Left lung (tissue), 10 donors: ENCODE data around the gene DOCK3. TPM values are rescaled to one million over a fixed set of nuclear protein-coding genes. Genes with fewer than 3 reads are reported as not detected.
"Not testable (repeated sequence)": the region's sequence is repeated elsewhere in the genome, so short reads cannot be mapped to it uniquely, and the experiment has no call there.

Experiments
- ATAC-seq: fragments of 200-7000 bp; cut with Tn5 transposase; one replicate; pipeline ENCODE4 v1.9.1; 2020; ENCODE audit warnings: moderate library complexity
- DNase-seq, 4 donors: peaks; one replicate each; pipeline ENCODE4 v3.0.0-alpha.2; 2013 to 2020
- H3K27ac ChIP-seq, 2 donors: fragments of 200-600 bp; sonication (generic) in 1 of 2; one replicate each; pipeline versions ENCODE4 v1.5.0 to v1.8.0; 2020 to 2021
- H3K27me3 ChIP-seq, 2 donors: fragments of 200-600 bp; sonication (generic) in 1 of 2; one replicate each; pipeline versions ENCODE4 v1.5.0 to v1.8.0; 2020 to 2021
- H3K36me3 ChIP-seq, 2 donors: fragments of 200-600 bp; sonication (generic) in 1 of 2; one replicate each; pipeline versions ENCODE4 v1.5.0 to v1.8.0; 2020 to 2021
- H3K4me1 ChIP-seq, 2 donors: fragments of 200-600 bp; one replicate each; pipeline ENCODE4 v1.8.0; 2021
- H3K4me3 ChIP-seq, 2 donors: fragments of 200-600 bp; sonication (generic) in 1 of 2; one replicate each; pipeline versions ENCODE4 v1.5.0 to v1.8.0; 2020 to 2021; ENCODE audit warnings: mild to moderate bottlenecking in 1 of 2
- H3K9me3 ChIP-seq, 2 donors: fragments of 200-600 bp; sonication (generic) in 1 of 2; one replicate each; pipeline versions ENCODE4 v1.5.0 to v1.8.0; 2020 to 2021
- intact Hi-C, 2 donors: fragments of 100-400 bp; cut with DNase I; formaldehyde crosslinking; loops; one replicate each; pipeline versions ENCODE4 v1.11.2 to v1.14.2; 2022
- polyA plus RNA-seq, 6 donors: library from polyadenylated mRNA; unstranded; fragments of 120-200 nt; gene quantifications; one replicate each; pipeline ENCODE4 v1.2.1, GENCODE V29; 2013; ENCODE audit not compliant: insufficient read length in 6 of 6
- total RNA-seq, 2 donors: library from RNA; stranded (reverse); fragmentation: NEBNext Ultra II Directional; extraction: Animal tissue kit (Norgen Biotek cat#: 25700); gene quantifications; one replicate each; pipeline ENCODE4 v1.2.1, GENCODE V29; 2021
- TF ChIP-seq, protein P1 (sequence below), 2 donors: fragments of 200-600 bp; sonication (generic) in 1 of 2; IDR thresholded peaks; one replicate each; pipeline versions ENCODE4 v1.5.0 to v1.8.0; 2021; ENCODE audit warnings: antibody characterized with exemption in 2 of 2
- donor health status: DM: no; HTN: yes; CAD: no.
- donor health status: DM: no; HTN: no; CAD: no.

The DOCK3 gene
- total and polyA plus RNA-seq, 8 donors, result 0.34 to 2.2 (median 1.8) TPM

- TF ChIP-seq, protein P1, sequence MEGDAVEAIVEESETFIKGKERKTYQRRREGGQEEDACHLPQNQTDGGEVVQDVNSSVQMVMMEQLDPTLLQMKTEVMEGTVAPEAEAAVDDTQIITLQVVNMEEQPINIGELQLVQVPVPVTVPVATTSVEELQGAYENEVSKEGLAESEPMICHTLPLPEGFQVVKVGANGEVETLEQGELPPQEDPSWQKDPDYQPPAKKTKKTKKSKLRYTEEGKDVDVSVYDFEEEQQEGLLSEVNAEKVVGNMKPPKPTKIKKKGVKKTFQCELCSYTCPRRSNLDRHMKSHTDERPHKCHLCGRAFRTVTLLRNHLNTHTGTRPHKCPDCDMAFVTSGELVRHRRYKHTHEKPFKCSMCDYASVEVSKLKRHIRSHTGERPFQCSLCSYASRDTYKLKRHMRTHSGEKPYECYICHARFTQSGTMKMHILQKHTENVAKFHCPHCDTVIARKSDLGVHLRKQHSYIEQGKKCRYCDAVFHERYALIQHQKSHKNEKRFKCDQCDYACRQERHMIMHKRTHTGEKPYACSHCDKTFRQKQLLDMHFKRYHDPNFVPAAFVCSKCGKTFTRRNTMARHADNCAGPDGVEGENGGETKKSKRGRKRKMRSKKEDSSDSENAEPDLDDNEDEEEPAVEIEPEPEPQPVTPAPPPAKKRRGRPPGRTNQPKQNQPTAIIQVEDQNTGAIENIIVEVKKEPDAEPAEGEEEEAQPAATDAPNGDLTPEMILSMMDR (IDR thresholded peaks at IDR 0.05), result no peak
- Histone ChIP-seq H3K9me3 (peaks cover 0 to 15% of the 10 kb centered on the region in 2 donors), H3K4me1 (no peaks in the 10 kb centered on the region), H3K4me3 (no peak overlapping the region), H3K27ac (no peak overlapping the region), H3K36me3 (no peaks in the 10 kb centered on the region), H3K27me3 (no peaks in the 10 kb centered on the region)
- ATAC-seq (no peak), DNase-seq (no peak)
- intact Hi-C loops, result no loop called here
These were observed 173.6 kb downstream of the DOCK3 start for GRCh38 chr3:50848308-50848707.

GRCh38 chr3:50850639-50851511, 176.1 kb downstream of the DOCK3 start:
- DNase-seq, result peak in 1 of 4 donors; percentile 21
- intact Hi-C loops, result no loop called here
- ATAC-seq, result no peak
- Histone ChIP-seq H3K27me3 (no peaks in the 10 kb centered on the region), H3K4me1 (no peaks in the 10 kb centered on the region), H3K4me3 (no peak overlapping the region), H3K27ac (no peak overlapping the region), H3K36me3 (no peaks in the 10 kb centered on the region), H3K9me3 (peaks cover 0 to 15% of the 10 kb centered on the region in 2 donors)
- TF ChIP-seq, protein P1 (IDR thresholded peaks at IDR 0.05), result no peak

GRCh38 chr3:50853936-50854335, 179.2 kb downstream of the DOCK3 start:
- Histone ChIP-seq H3K36me3 (no peaks in the 10 kb centered on the region), H3K27ac (no peak overlapping the region), H3K4me1 (no peaks in the 10 kb centered on the region), H3K4me3 (no peak overlapping the region), H3K27me3 (no peaks in the 10 kb centered on the region), H3K9me3 (peaks cover 0 to 4% of the 10 kb centered on the region in 2 donors)
- DNase-seq (no peak), ATAC-seq (no peak)
- TF ChIP-seq, protein P1 (IDR thresholded peaks at IDR 0.05), result no peak
- intact Hi-C loops, result no loop called here

- Histone ChIP-seq H3K4me1 (no peaks in the 10 kb centered on the region), H3K27me3 (no peaks in the 10 kb centered on the region), H3K9me3 (peaks cover 0 to 4% of the 10 kb centered on the region in 2 donors), H3K27ac (no peak overlapping the region), H3K36me3 (no peaks in the 10 kb centered on the region), H3K4me3 (no peak overlapping the region)
- intact Hi-C loops, result no loop called here
- DNase-seq, result no peak
- no peak for ATAC-seq
- TF ChIP-seq, protein P1 (IDR thresholded peaks at IDR 0.05), result no peak
These were observed 187.5 kb downstream of the DOCK3 start for GRCh38 chr3:50862221-50862620.

GRCh38 chr3:50873376-50874157, 198.8 kb downstream of the DOCK3 start:
- TF ChIP-seq, protein P1 (IDR thresholded peaks at IDR 0.05), result no peak
- DNase-seq, result no peak
- intact Hi-C loops, result no loop called here
- ATAC-seq, result no peak
- Histone ChIP-seq H3K27ac (no peak overlapping the region), H3K4me1 (no peaks in the 10 kb centered on the region), H3K9me3 (no peaks in the 10 kb centered on the region), H3K27me3 (no peaks in the 10 kb centered on the region), H3K4me3 (no peak overlapping the region), H3K36me3 (no peaks in the 10 kb centered on the region)

DNA sequence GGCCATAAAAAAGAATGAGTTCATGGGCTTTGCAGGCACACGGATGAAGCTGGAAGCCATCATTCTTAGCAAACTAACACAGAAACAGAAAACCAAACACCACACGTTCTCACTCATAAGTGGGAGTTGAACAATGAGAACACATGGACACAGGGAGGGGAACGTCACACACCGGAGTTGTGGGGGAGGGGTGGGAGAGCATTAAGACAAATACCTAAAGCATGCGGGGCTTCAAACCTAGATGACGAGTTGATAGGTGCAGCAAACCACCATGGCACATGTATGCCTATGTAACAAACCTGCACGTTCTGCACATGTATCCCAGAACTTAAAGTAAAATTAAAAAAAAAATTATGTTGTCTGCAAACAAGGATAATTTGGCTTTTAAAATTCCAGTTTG, 200.1 kb downstream of the DOCK3 start:
- H3K4me3 ChIP-seq, H3K27me3 ChIP-seq, ATAC-seq, H3K4me1 ChIP-seq, intact Hi-C loops, H3K27ac ChIP-seq, H3K36me3 ChIP-seq, H3K9me3 ChIP-seq, DNase-seq: not testable (repeated sequence)
